K562 (cell line): ENCODE results near the gene POLG. TPM values are rescaled to one million over a fixed set of nuclear protein-coding genes. Genes with fewer than 3 reads are reported as not detected.
A peak's percentile ranks its signal among the peaks of the same experiment; 100 is the strongest.

ENCODE experiments used
- AFF1 ChIP-seq, 2 experiments: fragments of 450-650 bp; IDR thresholded peaks; 2 replicates each; pipeline ENCODE4 v1.6.1; 2018; ENCODE audit warnings: mild to moderate bottlenecking in 2 of 2, low read depth in 1 of 2; ENCODE audit not compliant: partially characterized antibody in 2 of 2
- BRF1 ChIP-seq: IDR thresholded peaks from 3 replicates; pipeline ENCODE4 v1.6.1; 2011; ENCODE audit warnings: borderline replicate concordance, mild to moderate bottlenecking; ENCODE audit not compliant: insufficient read length; ENCODE audit errors: extremely low read depth
- ETS2 ChIP-seq: IDR thresholded peaks from 2 replicates; pipeline ENCODE4 v1.6.1; 2016; ENCODE audit warnings: borderline replicate concordance, missing genetic modification characterization, mild to moderate bottlenecking, moderate library complexity, missing compliant biosample characterization; ENCODE audit not compliant: poor library complexity, severe bottlenecking
- FOXK1 ChIP-seq: sonication (generic); formaldehyde crosslinking; IDR thresholded peaks from 2 replicates; pipeline ENCODE4 v1.8.0; 2022; ENCODE audit warnings: missing genetic modification reagents, mild to moderate bottlenecking, borderline replicate concordance
- GABPB1 ChIP-seq: sonication (generic); formaldehyde crosslinking; IDR thresholded peaks from 2 replicates; pipeline ENCODE4 v1.8.0; 2022; ENCODE audit warnings: mild to moderate bottlenecking, missing genetic modification reagents
- IRF1 ChIP-seq: sonication (generic); formaldehyde crosslinking; IDR thresholded peaks from 2 replicates; pipeline ENCODE4 v1.8.0; 2022; ENCODE audit warnings: missing genetic modification reagents, mild to moderate bottlenecking, borderline replicate concordance
- SIN3A ChIP-seq, 2 experiments: fragments of 150-350 bp in 1 of 2; IDR thresholded peaks; 2 replicates each; pipeline ENCODE4 v1.6.1; 2011 to 2016; ENCODE audit warnings: borderline replicate concordance in 2 of 2, low read depth in 2 of 2, low read length in 2 of 2, mild to moderate bottlenecking in 2 of 2, moderate library complexity in 2 of 2; ENCODE audit not compliant: control insufficient read depth in 1 of 2
- ZBTB33 ChIP-seq: sonication (generic); formaldehyde crosslinking; IDR thresholded peaks from 2 replicates; pipeline ENCODE4 v1.8.1; 2023; ENCODE audit warnings: mild to moderate bottlenecking, missing genetic modification reagents
- ZNF584 ChIP-seq: fragments of 200-800 bp; sonication (Bioruptor generic); IDR thresholded peaks from 2 replicates; pipeline ENCODE4 v1.6.1; 2016; ENCODE audit warnings: low read depth, mild to moderate bottlenecking, missing genetic modification characterization, missing compliant biosample characterization
- polyA plus RNA-seq, 8 experiments: library from polyadenylated mRNA; depleted of rRNA in 4 of 8; stranded (reverse) in 5 of 8; unstranded in 3 of 8; fragments of >200 nt; fragmentation: Nextera tagmentation in 2 of 8; fragmentation: Illumina TruSeq in 1 of 8; extraction: Ambion mirVana in 2 of 8; extraction: Trizol in 1 of 8; gene quantifications; 2 replicates each; pipeline versions ENCODE4 v1.2.1 to v1.2.3, GENCODE V29; 2011 to 2014; ENCODE audit warnings: inconsistent platforms in 1 of 8, missing spikeins in 1 of 8
- total RNA-seq, 7 experiments: library from RNA; depleted of rRNA in 6 of 7; stranded (reverse); fragments of >200 nt in 6 of 7; fragmentation: Illumina TruSeq in 2 of 7; extraction: Trizol in 2 of 7; gene quantifications; 2 replicates each; pipeline versions ENCODE4 v1.2.1 to v1.2.3, GENCODE V29; 2011 to 2021; ENCODE audit warnings: low replicate concordance in 1 of 7

Gene POLG
- total and polyA plus RNA-seq, 9 of the 15 experiments (the other 6 are each of a cell fraction or from before 2014, with no cell fraction given) = 15.2 to 83.8 (median 38.6) TPM

- peak in 1 of 2 experiments; percentile 87; a peak in 1 of 4 replicates for TF ChIP-seq SIN3A (IDR thresholded peaks at IDR 0.05; ENCODE audit: borderline replicate concordance in 2 of 2, control insufficient read depth in 1 of 2, low read depth in 2 of 2, low read length in 2 of 2)
- TF ChIP-seq ZBTB33 = peak; percentile 71; the same call in 1 of the 2 replicates
- TF ChIP-seq ETS2 (tag) = no peak
- TF ChIP-seq GABPB1 (CRISPR knock-in tag) = 0 out of 2 replicates have a peak, but pooled peaks have one; percentile 41
- TF ChIP-seq FOXK1 = peak; percentile 41; the same call in 1 of the 2 replicates
- 0 out of 2 replicates have a peak, but pooled peaks have one; percentile 23 for TF ChIP-seq ZNF584
- no peak for TF ChIP-seq BRF1
- TF ChIP-seq AFF1 (IDR thresholded peaks at IDR 0.05; ENCODE audit: low read depth in 1 of 2, partially characterized antibody in 2 of 2) = peak in 1 of 2 experiments; percentile 81
- TF ChIP-seq IRF1 = peak; percentile 63; the same call in 1 of the 2 replicates
These were observed 27.0 kb upstream of the POLG start (continued) for GRCh38 chr15:89361451-89362202.
